Hematopoietic multipotent progenitor cell treated with erythropoietin and hydrocortisone succinate and interleukin-3 and kit ligand, for 8 days (in vitro differentiated cells): ENCODE measurements around the gene GHR.

ENCODE experiments used
- DNase-seq: peaks from one replicate; pipeline ENCODE4 v3.0.0-alpha.2; 2015

The GHR gene

DNA sequence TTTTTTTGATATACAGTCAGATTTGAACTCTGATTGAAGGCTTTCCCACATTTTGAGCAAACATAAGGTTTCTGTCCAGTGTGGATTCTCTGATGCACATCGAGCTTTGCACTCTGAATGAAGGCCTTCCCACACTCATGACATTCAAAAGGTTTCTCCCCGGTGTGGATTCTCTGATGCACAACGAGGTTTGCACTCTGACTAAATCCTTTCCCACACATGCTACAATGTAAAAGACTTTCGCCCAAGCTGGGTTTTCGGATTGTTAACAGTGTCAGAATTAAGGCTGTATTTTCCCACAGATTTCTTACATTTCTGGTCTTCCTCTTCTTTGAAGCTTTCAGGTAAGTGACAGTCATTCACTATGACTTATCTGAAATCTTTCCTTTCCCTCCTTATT lies 44.3 kb downstream of the GHR start:
- DNase-seq, result no peak

DNA sequence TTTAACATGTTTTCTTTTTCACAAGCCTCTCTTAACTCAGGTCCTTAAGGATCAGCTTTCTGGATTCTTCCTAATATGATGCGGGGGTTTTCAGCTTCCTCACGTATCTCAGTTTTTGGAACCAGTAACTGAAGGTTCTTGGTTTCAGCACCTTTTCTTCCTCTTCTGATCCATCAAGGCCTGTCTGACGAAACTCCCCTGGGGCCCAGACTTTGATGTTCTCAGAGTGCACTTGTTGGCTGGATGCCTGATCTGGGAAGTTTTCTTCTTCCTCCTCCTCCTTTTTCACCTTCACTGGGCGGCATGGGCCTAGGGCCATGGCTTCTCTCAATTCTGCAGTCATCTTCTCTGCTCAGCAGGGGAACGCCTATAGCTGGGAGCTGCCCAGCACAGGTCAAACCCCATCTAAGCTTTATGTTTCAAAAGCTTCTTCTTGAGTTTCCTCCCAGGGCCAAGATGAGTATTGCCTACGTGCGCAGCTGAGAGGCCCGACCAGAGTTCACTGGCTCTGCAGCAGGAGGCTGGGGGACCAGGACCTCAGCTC lies 44.8 kb downstream of the GHR start:
- no peak for DNase-seq

- DNase-seq, result no peak
These were observed 60.4 kb downstream of the GHR start for GRCh38 chr5:42483472-42484154.

GRCh38 chr5:42487077-42487476 lies 63.8 kb downstream of the GHR start:
- no peak for DNase-seq

DNA sequence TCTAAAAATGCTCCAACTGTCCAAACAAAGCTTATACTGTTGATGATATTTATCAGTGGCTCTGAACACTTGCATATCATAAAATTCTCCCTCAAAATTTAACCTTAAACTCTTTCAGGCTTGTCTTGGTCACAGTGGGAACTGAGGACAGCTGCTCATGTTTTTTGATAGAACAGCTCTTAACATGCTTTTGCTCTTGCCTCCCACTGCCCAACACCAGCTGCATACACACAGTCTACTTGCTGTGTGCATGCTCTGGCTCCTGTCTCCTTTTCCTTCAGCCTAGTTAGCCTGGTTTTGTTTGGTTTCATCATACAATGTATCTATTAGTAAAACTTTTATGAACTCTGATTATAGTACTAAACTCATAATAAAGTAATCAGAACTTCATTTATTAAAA lies 64.6 kb downstream of the GHR start:
- DNase-seq, result no peak

DNA sequence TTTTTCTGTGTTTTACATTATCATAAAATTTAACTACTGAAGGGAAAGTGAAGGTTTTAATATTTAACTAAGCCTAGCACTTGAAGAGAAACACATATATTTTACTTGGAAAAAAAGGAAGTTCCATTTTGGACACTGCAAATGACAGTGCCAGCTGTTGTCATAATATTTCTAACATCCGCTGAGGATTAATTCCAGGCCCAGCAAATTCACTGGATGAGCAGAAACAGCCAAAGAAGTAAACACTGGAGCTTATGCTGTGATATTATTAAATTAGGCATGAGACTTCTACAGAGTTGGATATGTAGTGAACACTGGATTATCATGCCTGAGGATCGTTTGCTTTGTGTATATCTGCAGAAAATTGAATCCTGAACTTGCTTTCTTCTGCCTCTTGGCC lies 67.6 kb downstream of the GHR start:
- DNase-seq, result no peak

GRCh38 chr5:42491699-42492098 lies 68.5 kb downstream of the GHR start:
- DNase-seq, result no peak

DNA sequence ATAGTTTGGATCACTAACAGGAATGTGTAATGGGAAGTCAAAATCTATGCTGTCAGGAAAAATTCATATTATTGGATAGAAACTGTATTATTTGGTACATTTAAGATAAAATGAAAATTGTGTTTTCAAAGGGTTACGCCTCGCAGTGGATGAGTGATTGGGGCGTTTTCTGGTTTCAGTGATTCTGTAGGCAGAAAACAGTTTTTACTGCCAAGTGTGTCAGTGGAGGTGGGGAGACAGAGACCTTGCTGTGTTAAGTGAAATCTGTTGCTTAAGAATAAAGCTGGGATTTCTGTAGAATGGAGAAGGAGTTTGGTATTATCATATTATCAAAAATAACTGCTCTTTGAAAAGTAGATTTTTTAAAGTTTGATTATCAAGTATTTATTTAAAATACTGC lies 69.7 kb downstream of the GHR start:
- DNase-seq, result no peak

GRCh38 chr5:42494414-42494813 lies 71.2 kb downstream of the GHR start:
- no peak for DNase-seq

DNA sequence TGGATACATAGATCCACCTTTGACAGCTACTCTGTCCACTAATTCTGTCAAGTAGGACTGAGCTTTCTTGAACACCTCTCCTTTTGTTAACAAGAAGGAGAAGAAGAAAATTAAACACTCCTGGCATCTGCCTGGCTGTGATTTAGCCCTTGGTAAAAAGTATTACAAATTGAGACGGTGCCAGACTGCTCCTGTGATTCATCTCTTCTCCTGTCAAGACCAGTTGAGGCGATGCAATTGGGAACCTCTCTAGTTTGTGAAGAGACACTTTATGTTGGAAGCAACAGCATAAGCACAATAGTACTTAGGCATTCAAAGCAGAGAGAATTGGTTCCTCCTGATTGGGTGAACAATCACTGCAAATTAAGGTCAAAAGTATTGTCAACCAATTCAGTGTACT lies 72.7 kb downstream of the GHR start:
- no peak for DNase-seq

GRCh38 chr5:42496397-42497156 lies 73.3 kb downstream of the GHR start:
- DNase-seq, result no peak

- no peak for DNase-seq
These were observed 74.8 kb downstream of the GHR start for GRCh38 chr5:42498000-42498399.

- no peak for DNase-seq
These were observed 75.8 kb downstream of the GHR start for GRCh38 chr5:42499016-42499415.

DNA sequence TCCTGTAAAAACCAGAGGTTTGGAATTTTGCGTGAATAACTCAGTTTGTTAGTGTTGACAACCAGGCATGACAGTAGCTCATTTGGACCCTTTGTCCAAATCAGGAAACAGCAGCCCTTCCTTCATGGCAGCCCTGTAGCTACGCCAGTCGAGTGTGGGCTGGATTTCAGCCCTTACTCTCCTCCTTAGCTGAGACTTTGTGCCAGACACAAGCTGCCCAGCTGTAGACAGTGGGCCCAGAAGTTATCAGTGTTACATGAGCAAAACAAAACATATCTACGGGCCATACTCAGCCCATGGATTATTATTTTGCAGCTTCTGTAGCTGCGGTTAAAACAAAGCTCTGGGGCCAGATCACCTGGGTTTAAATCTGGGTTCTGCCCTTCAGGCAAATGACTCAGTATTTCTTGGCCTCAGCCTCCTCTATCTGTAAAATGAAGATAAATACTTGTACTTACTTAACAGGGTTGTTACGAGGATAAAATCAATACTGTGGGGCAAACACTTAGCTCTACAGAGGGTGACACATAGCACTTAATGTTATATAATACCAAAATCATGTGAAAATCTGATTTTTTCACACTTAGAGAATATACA lies 76.9 kb downstream of the GHR start:
- no peak for DNase-seq

DNA sequence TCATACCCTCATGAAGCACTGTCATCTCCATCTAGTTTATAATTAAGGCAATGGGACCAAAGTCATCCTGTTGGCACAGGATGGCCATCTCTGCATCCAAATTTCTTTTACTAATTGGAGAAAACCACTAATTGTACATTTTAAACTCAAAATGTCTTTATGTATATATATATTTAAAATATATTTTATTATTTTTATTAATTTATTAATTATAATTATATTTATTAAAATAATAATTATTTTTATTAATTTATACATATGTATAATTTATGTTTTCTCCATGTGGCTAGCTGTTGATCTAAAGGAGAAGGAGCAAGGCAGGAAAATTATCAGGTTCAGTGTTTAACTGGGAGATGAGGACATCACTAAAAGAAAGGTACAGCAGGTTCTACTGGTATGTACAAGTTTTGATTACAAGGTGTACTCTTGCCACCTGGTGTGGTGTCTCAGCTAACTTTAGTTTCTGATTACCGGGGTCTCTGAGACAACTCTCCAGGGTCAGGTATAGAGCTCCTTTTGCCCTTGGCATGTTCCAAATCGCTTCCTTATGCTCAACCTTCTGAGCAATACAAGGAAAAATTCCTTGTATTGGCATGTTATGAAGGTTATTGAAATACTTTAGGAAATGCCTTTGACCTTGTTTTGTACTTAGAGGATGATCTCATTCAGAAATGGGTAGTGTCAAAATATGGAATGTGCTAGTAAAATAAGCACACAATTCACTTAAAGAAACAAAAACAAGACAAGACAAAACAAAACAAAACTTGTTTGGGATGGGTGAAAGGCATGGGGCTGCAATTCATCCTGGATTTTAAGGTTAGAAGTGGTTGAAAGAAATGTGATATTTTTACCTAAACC lies 79.6 kb downstream of the GHR start:
- DNase-seq, result no peak

DNA sequence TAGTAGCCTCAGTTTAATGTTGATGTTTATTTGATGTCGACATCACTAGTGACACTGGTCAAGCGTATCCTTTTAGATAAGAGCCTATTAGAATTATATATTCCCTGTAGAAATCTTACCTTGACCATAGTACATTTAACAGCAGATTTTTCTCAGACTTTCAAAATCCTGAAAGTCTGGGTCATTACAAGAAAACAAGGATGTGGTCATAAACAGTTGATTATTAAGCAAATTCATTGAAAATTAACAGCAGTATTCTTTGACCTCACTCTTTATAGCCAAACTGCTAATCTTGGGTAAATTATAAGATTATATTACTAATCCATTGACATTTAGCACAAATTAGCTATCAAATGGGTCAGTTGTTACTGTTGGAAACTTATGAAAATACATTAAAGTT lies 83.4 kb downstream of the GHR start:
- no peak for DNase-seq

- no peak for DNase-seq
These were observed 84.3 kb downstream of the GHR start for GRCh38 chr5:42507451-42508097.

DNA sequence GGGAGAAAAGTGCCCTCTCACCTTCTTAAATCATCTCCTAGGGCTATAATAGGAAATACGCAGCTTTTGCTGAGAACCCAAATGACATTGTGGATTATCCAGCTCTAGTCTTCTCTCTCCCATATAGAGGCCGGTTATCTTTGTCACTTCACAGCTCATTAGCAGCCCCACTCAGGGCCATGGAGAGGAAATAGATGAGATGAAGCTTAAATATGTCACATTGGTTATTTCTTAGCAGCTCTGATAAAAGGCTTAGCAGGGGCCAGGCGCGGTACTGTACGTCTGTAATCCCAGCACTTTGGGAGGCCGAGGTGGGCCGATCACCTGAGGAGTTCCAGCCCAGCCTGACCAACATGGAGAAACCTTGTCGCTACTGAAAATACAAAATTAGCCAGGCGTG lies 90.0 kb downstream of the GHR start:
- DNase-seq, result no peak

DNA sequence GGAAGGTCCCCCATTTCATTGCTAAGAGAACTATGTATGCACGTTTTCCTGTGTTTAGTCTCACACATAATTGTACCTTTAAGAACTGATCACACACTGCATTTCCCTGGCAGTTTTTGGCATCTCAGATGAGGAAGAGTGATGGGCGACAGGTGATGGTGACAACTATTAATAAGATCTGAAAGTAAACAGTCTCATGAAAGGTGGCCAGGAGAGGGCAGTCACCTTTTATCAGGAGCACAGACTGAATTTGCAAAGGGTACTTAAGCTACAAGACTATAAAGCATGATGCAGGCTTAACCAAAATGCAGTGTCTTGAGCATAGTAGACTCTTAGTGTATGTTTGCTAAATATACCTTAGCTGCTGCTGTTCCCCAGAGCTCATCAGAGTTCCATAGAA lies 91.5 kb downstream of the GHR start:
- no peak for DNase-seq

GRCh38 chr5:42515504-42515903 lies 92.3 kb downstream of the GHR start:
- no peak for DNase-seq

DNA sequence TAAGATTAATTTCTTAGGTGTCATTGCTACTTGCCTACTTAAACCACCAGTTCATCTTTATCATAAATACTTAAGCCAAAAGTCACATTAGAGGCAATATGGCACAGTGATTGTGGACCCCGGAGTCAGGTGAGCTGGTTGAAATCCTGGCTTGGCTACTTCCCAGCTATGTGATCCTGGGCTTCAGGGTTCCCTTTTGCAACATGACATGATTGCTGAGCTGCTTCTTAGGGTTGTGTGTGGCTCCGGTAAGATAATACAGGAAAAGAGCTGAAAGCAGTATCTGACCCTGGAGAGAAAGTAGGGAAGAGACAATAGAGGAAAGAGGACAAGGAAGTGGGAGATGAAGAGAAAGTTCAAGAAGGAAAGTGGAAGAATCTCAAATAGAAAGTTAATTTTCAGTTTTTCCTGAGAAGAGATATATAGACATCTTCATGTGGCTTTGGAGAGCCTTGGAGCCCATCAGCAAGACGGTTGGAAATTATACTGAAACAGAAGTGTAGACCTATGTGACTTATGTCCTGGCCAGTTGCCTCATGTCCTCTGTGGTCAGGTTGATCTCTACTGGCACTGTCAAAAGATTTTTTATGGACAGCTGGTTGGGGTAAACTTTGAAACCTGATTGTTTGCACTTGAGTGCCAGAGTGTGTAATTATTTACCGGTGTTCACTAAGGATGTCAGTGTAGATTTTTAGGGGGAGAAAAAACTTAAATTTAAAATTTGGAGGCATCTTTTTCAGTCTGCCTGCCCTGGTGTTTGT lies 93.2 kb downstream of the GHR start:
- no peak for DNase-seq

GRCh38 chr5:42517164-42517563 lies 93.9 kb downstream of the GHR start:
- no peak for DNase-seq
